Parathyroid adenoma (tissue), 2 donors: ENCODE data around the gene ATXN7L2.

Source experiments
- H2AFZ ChIP-seq: fragments of 300-600 bp; sonication (generic); one replicate; pipeline ENCODE4 v1.7.0; 2017; ENCODE audit warnings: antibody characterized with exemption, mild to moderate bottlenecking
- H3K27ac ChIP-seq: fragments of 300-600 bp; sonication (generic); one replicate; pipeline ENCODE4 v1.7.0; 2017
- H3K27me3 ChIP-seq: fragments of 300-600 bp; sonication (generic); one replicate; pipeline ENCODE4 v1.7.0; 2017; ENCODE audit warnings: low read length; ENCODE audit not compliant: control insufficient read depth, insufficient read depth
- H3K36me3 ChIP-seq: fragments of 300-600 bp; sonication (generic); one replicate; pipeline ENCODE4 v1.7.0; 2017; ENCODE audit warnings: low read length; ENCODE audit not compliant: control insufficient read depth, insufficient read depth
- H3K4me1 ChIP-seq: fragments of 300-600 bp; sonication (generic); one replicate; pipeline ENCODE4 v1.7.0; 2017; ENCODE audit warnings: control low read depth
- H3K4me2 ChIP-seq: fragments of 300-600 bp; sonication (generic); one replicate; pipeline ENCODE4 v1.7.0; 2017; ENCODE audit warnings: low read length
- H3K4me3 ChIP-seq: fragments of 300-600 bp; sonication (generic); one replicate; pipeline ENCODE4 v1.7.0; 2017; ENCODE audit warnings: low read depth, low read length
- H3K79me2 ChIP-seq: fragments of 300-600 bp; sonication (generic); one replicate; pipeline ENCODE4 v1.7.0; 2017; ENCODE audit warnings: control low read depth
- H3K9ac ChIP-seq: fragments of 300-600 bp; sonication (generic); one replicate; pipeline ENCODE4 v1.7.0; 2017; ENCODE audit warnings: mild to moderate bottlenecking
- H3K9me3 ChIP-seq: fragments of 300-600 bp; sonication (generic); one replicate; pipeline ENCODE4 v1.7.0; 2017; ENCODE audit warnings: low read length; ENCODE audit not compliant: control insufficient read depth
- TF ChIP-seq, protein P1 (sequence below): fragments of 300-600 bp; sonication (generic); IDR thresholded peaks from one replicate; pipeline ENCODE4 v1.7.0; 2017; ENCODE audit warnings: antibody characterized with exemption, mild to moderate bottlenecking
- donor health status: primary hyperparathyroidism.

ATXN7L2 gene

DNA sequence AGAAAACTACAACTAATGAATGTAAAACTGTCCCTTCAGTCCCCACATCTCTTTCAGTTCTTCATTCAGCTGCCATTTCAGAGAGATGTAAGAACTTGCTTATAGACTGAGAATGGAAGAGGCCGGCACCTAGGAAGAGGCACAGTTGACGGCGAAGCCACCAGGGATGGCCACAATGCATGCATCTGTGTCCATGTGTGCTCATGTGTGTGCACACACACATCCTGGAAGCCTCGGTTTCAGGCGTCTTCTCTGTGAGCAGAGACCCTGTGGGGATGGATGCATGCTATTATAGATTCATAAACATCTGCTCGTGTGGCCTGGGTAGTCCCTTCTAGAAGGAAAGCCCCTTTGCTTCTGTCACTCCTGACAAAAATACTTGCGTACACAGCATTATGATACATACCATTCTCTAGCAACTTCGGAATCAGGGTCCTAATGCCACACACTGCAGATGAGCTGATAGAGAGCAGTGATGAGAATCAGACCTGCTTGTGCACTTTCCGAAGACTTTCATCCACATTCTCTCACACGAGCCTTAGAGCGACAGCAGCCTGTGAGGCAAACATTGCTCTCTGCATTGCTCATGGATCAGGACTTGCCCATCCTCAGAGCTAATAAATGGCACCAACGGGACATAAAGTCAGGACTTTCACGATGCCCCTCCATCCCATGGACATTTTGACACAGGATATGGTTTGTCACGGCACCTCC, 43.5 kb downstream of the ATXN7L2 start:
- H3K4me1 ChIP-seq, result peaks cover 2% of the 10 kb centered on the region
- no peak overlapping the region for H3K4me3 ChIP-seq
- H2AFZ ChIP-seq, result no peak overlapping the region
- H3K4me2 ChIP-seq, result no peak overlapping the region
- TF ChIP-seq, protein P1, sequence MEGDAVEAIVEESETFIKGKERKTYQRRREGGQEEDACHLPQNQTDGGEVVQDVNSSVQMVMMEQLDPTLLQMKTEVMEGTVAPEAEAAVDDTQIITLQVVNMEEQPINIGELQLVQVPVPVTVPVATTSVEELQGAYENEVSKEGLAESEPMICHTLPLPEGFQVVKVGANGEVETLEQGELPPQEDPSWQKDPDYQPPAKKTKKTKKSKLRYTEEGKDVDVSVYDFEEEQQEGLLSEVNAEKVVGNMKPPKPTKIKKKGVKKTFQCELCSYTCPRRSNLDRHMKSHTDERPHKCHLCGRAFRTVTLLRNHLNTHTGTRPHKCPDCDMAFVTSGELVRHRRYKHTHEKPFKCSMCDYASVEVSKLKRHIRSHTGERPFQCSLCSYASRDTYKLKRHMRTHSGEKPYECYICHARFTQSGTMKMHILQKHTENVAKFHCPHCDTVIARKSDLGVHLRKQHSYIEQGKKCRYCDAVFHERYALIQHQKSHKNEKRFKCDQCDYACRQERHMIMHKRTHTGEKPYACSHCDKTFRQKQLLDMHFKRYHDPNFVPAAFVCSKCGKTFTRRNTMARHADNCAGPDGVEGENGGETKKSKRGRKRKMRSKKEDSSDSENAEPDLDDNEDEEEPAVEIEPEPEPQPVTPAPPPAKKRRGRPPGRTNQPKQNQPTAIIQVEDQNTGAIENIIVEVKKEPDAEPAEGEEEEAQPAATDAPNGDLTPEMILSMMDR, result no peak
- H3K9me3 ChIP-seq, result no peaks in the 10 kb centered on the region
- H3K36me3 ChIP-seq, result no peaks in the 10 kb centered on the region
- no peaks in the 10 kb centered on the region for H3K27me3 ChIP-seq
- H3K79me2 ChIP-seq, result no peaks in the 10 kb centered on the region
- H3K27ac ChIP-seq, result no peak overlapping the region
- no peak overlapping the region for H3K9ac ChIP-seq

DNA sequence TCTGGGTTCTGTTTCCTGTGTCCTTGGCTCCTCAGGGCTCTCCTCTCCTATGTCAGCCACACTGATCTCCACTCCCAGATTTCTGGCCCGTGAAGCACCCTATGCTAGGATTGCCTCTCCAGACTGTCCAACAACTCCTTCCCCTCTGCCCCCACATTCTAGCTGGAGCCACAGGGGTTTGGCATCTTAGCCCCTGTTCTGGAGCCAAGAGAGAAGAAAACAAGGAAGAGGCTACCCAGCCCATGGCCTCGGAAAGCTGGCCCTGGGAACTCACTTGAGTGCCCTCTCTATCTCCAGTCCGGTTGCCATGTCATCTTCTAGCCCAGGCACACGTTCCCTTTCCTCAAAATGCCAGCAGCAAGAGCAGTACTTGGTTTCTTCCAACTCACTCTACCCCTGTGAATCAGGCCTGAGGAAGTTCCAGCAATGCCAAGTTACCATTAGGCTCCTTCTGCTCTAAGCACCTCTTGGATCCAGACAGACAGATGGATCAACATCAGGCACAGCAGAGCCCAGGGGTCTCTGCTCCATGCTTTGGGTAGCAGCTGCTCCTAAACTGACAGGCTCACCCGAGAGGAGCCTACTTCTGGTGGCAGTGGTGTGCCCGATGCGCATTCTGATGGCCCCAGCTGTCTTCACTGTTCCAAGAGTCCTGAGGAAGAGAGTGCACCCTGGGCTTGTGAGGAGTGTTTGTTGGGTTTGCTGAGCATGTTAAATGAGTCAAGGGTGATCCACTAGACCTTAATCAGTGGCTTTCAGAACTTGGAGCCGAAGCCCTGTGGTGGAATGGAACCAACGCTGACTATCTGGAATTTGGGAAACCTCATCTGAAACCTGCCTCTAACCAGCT, 44.4 kb downstream of the ATXN7L2 start:
- Histone ChIP-seq H3K9ac (no peak overlapping the region), H3K4me1 (peaks cover 2% of the 10 kb centered on the region), H2AFZ (no peak overlapping the region), H3K27me3 (no peaks in the 10 kb centered on the region), H3K4me2 (no peak overlapping the region), H3K36me3 (no peaks in the 10 kb centered on the region), H3K27ac (no peak overlapping the region), H3K4me3 (no peak overlapping the region), H3K79me2 (no peaks in the 10 kb centered on the region), H3K9me3 (no peaks in the 10 kb centered on the region)
- TF ChIP-seq, protein P1, result no peak

DNA sequence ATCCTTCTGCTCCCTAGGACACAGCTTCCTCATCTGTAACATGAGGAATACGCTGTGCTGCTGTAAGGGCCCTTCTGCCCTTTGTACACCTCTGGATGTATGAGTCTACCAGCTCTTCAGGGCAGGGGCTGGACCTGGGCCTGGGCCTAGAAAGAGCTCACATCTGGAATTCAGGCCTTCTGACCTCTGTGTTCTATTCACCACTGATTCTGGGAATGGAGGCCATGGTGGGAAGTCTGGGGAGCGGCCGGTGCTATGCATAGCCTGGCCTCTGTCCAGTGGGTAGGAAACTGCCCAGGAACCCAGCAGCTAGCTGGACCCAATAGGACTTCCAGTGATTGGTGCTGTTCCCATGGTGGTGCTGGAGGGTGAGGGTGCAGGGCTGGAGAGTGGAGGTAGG, 45.0 kb downstream of the ATXN7L2 start:
- Histone ChIP-seq H3K4me2 (no peak overlapping the region), H3K27me3 (no peaks in the 10 kb centered on the region), H3K27ac (no peak overlapping the region), H3K9ac (no peak overlapping the region), H3K9me3 (no peaks in the 10 kb centered on the region), H2AFZ (no peak overlapping the region), H3K4me1 (peaks cover 2% of the 10 kb centered on the region), H3K79me2 (no peaks in the 10 kb centered on the region), H3K4me3 (no peak overlapping the region), H3K36me3 (no peaks in the 10 kb centered on the region)
- TF ChIP-seq, protein P1, result no peak

DNA sequence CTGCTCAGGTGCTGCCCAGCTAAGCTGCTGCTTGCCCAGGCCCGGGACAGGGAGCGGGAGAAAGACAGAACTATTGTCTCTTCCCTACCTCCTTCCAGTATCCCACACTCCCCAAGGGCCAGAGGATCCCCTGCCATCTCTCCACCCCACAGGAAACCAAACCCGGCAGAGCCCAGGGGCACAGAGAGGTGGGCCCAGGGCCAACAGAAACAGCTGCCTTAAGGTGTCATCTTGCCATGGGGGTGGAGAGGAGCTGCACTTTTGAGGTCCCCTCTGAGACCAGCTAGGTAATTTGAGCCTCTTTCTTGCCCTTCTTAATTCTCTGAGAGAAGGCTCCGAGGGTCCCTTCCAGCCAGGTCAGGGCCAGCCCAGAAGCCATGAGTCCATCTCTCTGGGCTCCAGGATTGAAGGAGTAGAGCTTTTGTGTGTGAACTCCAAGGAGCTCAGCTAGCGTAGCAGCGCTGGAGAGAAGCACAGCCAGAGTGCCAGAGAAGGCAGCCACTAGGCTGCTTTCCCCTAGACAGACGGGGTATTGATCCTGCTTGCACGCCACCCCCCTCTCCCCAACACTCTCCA, 46.3 kb downstream of the ATXN7L2 start:
- no peaks in the 10 kb centered on the region for H3K36me3 ChIP-seq
- H3K27ac ChIP-seq, result no peak overlapping the region
- H3K9me3 ChIP-seq, result no peaks in the 10 kb centered on the region
- TF ChIP-seq, protein P1, result no peak
- H3K27me3 ChIP-seq, result no peaks in the 10 kb centered on the region
- no peaks in the 10 kb centered on the region for H3K79me2 ChIP-seq
- H3K4me3 ChIP-seq, result no peak overlapping the region
- no peak overlapping the region for H3K9ac ChIP-seq
- H3K4me2 ChIP-seq, result no peak overlapping the region
- peak overlapping the region; percentile 68 for H2AFZ ChIP-seq
- H3K4me1 ChIP-seq, result peaks cover 2% of the 10 kb centered on the region
